Peyer's patch (tissue), 4 donors: Measurements from ENCODE around the gene CCM2. TPM values are rescaled to one million over a fixed set of nuclear protein-coding genes. Genes with fewer than 3 reads are reported as not detected.
"Not testable (repeated sequence)": the region's sequence is repeated elsewhere in the genome, so short reads cannot be mapped to it uniquely, and the experiment has no call there.

Experiments
- DNase-seq, 3 donors: peaks; one replicate each; pipeline ENCODE4 v3.0.0-alpha.2; 2017 to 2019
- H3K27ac ChIP-seq, 4 donors: fragments of 200-600 bp; sonication (generic); one replicate each; pipeline ENCODE4 v1.5.1; 2016 to 2019
- H3K27me3 ChIP-seq, 2 donors: fragments of 200-600 bp; sonication (generic); one replicate each; pipeline ENCODE4 v1.5.1; 2019
- H3K36me3 ChIP-seq, 3 donors: fragments of 200-600 bp; sonication (generic); one replicate each; pipeline ENCODE4 v1.5.1; 2016 to 2019
- H3K4me1 ChIP-seq, 4 donors: fragments of 200-600 bp; sonication (generic); one replicate each; pipeline ENCODE4 v1.5.1; 2016 to 2019
- H3K4me3 ChIP-seq, 4 donors: fragments of 200-600 bp; sonication (generic); 1 replicate in 3 of 4; 2 replicates in 1 of 4; pipeline ENCODE4 v1.5.1; 2016 to 2019; ENCODE audit warnings: mild to moderate bottlenecking in 1 of 4
- H3K9me3 ChIP-seq, 4 donors: fragments of 200-600 bp; sonication (generic); one replicate each; pipeline ENCODE4 v1.5.1; 2016 to 2019; ENCODE audit warnings: mild to moderate bottlenecking in 1 of 4
- CTCF ChIP-seq, 6 experiments: fragments of 450-650 bp in 4 of 6; fragments of 200-600 bp in 2 of 6; sonication (generic) in 1 of 6; IDR thresholded peaks; one replicate each; pipeline ENCODE4 v1.5.1; 2017 to 2019; ENCODE audit warnings: antibody characterized with exemption in 6 of 6, mild to moderate bottlenecking in 3 of 6, moderate library complexity in 1 of 6
- POLR2A ChIP-seq, 2 donors: fragments of 450-650 bp; IDR thresholded peaks; one replicate each; pipeline ENCODE4 v1.5.1; 2017; ENCODE audit warnings: antibody characterized with exemption in 2 of 2, mild to moderate bottlenecking in 2 of 2, moderate library complexity in 2 of 2
- total RNA-seq, 4 donors: library from RNA; depleted of rRNA; stranded (reverse); fragments of >200 nt; gene quantifications; one replicate each; pipeline ENCODE4 v1.1.0, GENCODE V29; 2016

CCM2 gene
- total RNA-seq, 4 donors from 2014 or later: 23.3 to 49.5 (median 32.5) TPM

- no peaks in the 10 kb centered on the region for H3K27me3 ChIP-seq
- H3K4me1 ChIP-seq: peaks cover 0 to 8% (median 3%) of the 10 kb centered on the region in 4 donors
- no peak for DNase-seq
- peak overlapping the region in 3 of 4 donors; percentile 86 to 91 (median 86) for H3K27ac ChIP-seq
- H3K4me3 ChIP-seq: peak overlapping the region in 2 of 4 donors; percentile 55 to 65
- peaks cover 0 to 20% (median 0%) of the 10 kb centered on the region in 3 donors for H3K36me3 ChIP-seq
- TF ChIP-seq POLR2A (IDR thresholded peaks at IDR 0.05) (no peak), CTCF (IDR thresholded peaks at IDR 0.05) (no peak)
- H3K9me3 ChIP-seq: no peaks in the 10 kb centered on the region
Observed at GRCh38 chr7:44987457-44987856, 12.5 kb upstream of the CCM2 start.

- no peak for DNase-seq
- H3K36me3 ChIP-seq: peaks cover 0 to 15% (median 0%) of the 10 kb centered on the region in 3 donors
- H3K27me3 ChIP-seq: no peaks in the 10 kb centered on the region
- TF ChIP-seq CTCF (IDR thresholded peaks at IDR 0.05): no peak
- TF ChIP-seq POLR2A (IDR thresholded peaks at IDR 0.05): no peak
- H3K4me1 ChIP-seq: peaks cover 0 to 8% (median 3%) of the 10 kb centered on the region in 4 donors
- no peak overlapping the region for H3K27ac ChIP-seq
- no peaks in the 10 kb centered on the region for H3K9me3 ChIP-seq
- no peak overlapping the region for H3K4me3 ChIP-seq
Observed at GRCh38 chr7:44987996-44988395, 12.0 kb upstream of the CCM2 start.

- TF ChIP-seq CTCF (IDR thresholded peaks at IDR 0.05) (no peak), POLR2A (IDR thresholded peaks at IDR 0.05) (no peak)
- H3K27me3 ChIP-seq: no peaks in the 10 kb centered on the region
Observed at GRCh38 chr7:44988701-44989100, 11.3 kb upstream of the CCM2 start.

GRCh38 chr7:44989132-44989531, 10.9 kb upstream of the CCM2 start:
- Histone ChIP-seq H3K27ac (no peak overlapping the region), H3K4me1 (peaks cover 0 to 8% (median 3%) of the 10 kb centered on the region in 4 donors), H3K27me3 (no peaks in the 10 kb centered on the region), H3K36me3 (peaks cover 0 to 4% (median 0%) of the 10 kb centered on the region in 3 donors), H3K4me3 (no peak overlapping the region), H3K9me3 (no peaks in the 10 kb centered on the region)
- TF ChIP-seq CTCF (IDR thresholded peaks at IDR 0.05) (no peak), POLR2A (IDR thresholded peaks at IDR 0.05) (no peak)
- DNase-seq: no peak

More at GRCh38 chr7:44988701-44989100, 11.3 kb upstream of the CCM2 start:
- Histone ChIP-seq H3K36me3 (peaks cover 0 to 8% (median 0%) of the 10 kb centered on the region in 3 donors), H3K27ac (no peak overlapping the region), H3K4me3 (no peak overlapping the region), H3K9me3 (no peaks in the 10 kb centered on the region), H3K4me1 (peaks cover 0 to 8% (median 3%) of the 10 kb centered on the region in 4 donors)
- no peak for DNase-seq

- no peak for TF ChIP-seq CTCF (IDR thresholded peaks at IDR 0.05)
- TF ChIP-seq POLR2A (IDR thresholded peaks at IDR 0.05): no peak
- Histone ChIP-seq H3K4me3 (no peak overlapping the region), H3K9me3 (no peaks in the 10 kb centered on the region), H3K36me3 (no peaks in the 10 kb centered on the region), H3K27ac (no peak overlapping the region), H3K27me3 (no peaks in the 10 kb centered on the region), H3K4me1 (peaks cover 0 to 3% (median 2%) of the 10 kb centered on the region in 4 donors)
- DNase-seq: no peak
Observed at GRCh38 chr7:44990109-44991023, 9.6 kb upstream of the CCM2 start.

GRCh38 chr7:44992004-44992795, 7.8 kb upstream of the CCM2 start:
- not testable (repeated sequence) for H3K4me3 ChIP-seq, H3K27ac ChIP-seq, DNase-seq, H3K36me3 ChIP-seq, H3K27me3 ChIP-seq, H3K9me3 ChIP-seq
- H3K4me1 ChIP-seq: peaks cover 0 to 13% (median 0%) of the 10 kb centered on the region in 4 donors
